ENCODE results near the gene ARHGAP26. TPM values are rescaled to one million over a fixed set of nuclear protein-coding genes. Genes with fewer than 3 reads are reported as not detected.

Gene ARHGAP26
- total RNA-seq, 1 donor from 2014 or later = 18.7 TPM

DNA sequence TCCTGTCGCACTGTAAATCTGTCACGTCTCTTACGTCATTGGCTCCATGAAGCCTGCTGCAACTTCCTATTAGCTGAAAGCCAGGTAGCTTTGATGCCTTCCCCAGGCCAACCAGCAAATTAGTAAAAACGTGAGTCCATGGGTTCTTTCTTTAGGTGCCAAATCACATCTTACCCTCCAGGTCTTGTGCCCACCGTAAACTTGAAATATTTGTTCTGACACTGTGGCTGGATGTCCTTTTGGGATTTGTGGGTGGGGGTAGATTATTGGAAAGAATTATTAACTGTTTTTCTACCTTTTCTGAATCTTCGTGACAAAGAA, 460.5 kb downstream of the ARHGAP26 start:
- Mint-ChIP-seq H3K9me3 (no peaks in the 10 kb centered on the region), H3K27ac (no peak overlapping the region), H3K4me3 (no peak overlapping the region), H3K4me1 (ENCODE audit: unreplicated experiment) (peaks cover 41% of the 10 kb centered on the region), H3K27me3 (peaks cover 6% of the 10 kb centered on the region), H3K36me3 (no peaks in the 10 kb centered on the region)
- TF ChIP-seq, protein P1, sequence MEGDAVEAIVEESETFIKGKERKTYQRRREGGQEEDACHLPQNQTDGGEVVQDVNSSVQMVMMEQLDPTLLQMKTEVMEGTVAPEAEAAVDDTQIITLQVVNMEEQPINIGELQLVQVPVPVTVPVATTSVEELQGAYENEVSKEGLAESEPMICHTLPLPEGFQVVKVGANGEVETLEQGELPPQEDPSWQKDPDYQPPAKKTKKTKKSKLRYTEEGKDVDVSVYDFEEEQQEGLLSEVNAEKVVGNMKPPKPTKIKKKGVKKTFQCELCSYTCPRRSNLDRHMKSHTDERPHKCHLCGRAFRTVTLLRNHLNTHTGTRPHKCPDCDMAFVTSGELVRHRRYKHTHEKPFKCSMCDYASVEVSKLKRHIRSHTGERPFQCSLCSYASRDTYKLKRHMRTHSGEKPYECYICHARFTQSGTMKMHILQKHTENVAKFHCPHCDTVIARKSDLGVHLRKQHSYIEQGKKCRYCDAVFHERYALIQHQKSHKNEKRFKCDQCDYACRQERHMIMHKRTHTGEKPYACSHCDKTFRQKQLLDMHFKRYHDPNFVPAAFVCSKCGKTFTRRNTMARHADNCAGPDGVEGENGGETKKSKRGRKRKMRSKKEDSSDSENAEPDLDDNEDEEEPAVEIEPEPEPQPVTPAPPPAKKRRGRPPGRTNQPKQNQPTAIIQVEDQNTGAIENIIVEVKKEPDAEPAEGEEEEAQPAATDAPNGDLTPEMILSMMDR (conservative IDR thresholded peaks at IDR 0.05) = no peak
- no peak for DNase-seq (ENCODE audit: extremely low spot score, unreplicated experiment)

DNA sequence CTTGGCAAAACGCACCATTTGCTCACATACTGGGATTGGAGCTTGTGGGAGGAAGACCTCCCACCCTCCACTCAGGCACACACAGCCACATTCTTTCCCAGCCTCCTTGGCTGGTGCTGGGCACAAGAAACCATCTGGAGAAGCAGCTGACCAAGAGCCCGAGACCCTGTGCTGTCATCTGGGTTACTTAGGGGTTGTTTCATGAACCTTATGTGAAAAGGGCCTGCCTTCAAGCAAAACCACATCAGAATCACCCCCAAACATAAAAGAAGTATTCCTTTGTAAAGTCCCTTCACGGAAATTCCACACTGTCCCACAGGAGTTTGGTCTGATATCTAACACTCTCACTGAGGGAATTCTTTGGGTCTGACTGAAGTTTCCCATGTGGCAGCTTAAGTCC, 461.2 kb downstream of the ARHGAP26 start:
- H3K27ac Mint-ChIP-seq = no peak overlapping the region
- peaks cover 1% of the 10 kb centered on the region for H3K9me3 Mint-ChIP-seq
- peaks cover 44% of the 10 kb centered on the region for H3K4me1 Mint-ChIP-seq (ENCODE audit: unreplicated experiment)
- H3K36me3 Mint-ChIP-seq = no peaks in the 10 kb centered on the region
- TF ChIP-seq, protein P1 (conservative IDR thresholded peaks at IDR 0.05) = no peak
- DNase-seq (ENCODE audit: extremely low spot score, unreplicated experiment) = no peak
- peaks cover 6% of the 10 kb centered on the region for H3K27me3 Mint-ChIP-seq
- H3K4me3 Mint-ChIP-seq = no peak overlapping the region

DNA sequence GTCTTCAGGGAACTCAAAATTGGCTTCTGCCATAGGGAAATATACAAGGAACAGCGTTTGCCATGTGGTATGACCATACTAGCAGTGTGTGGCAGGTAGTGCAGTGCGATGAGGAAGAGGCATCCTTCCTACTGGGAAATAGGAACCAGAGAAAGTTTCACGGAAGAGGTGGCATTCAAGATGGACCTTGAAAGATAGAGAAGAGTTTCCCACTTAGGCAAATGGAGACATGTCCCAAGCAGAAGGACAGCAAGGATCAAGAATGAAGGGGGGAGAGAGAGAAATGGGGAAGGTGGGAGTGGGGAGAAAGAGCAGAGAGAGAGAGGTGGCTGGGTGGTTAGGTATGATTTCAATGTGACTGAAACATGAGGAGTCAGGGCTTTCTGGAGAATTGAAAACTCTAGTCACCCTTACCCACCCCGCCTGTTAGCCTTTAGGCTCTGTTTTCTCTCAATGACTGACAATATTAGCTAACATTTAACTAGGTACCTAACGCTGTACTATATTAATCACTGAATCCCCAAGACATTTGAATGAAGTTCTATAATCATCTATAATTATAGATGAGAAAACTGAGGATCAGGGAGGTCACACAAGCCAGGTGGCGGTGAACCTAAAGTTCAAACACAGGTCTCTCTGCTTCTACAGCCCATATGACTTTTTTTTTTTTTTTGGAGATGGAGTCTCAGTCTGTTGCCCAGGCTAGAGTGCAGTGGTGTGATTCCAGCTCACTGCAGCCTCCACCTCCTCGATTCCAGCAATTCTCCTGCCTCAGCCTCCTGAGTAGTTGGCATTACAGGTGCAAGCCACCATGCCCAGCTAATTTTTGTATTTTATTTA, 462.0 kb downstream of the ARHGAP26 start:
- Mint-ChIP-seq H3K27me3 (peaks cover 6% of the 10 kb centered on the region), H3K36me3 (no peaks in the 10 kb centered on the region), H3K9me3 (peaks cover 5% of the 10 kb centered on the region), H3K4me3 (no peak overlapping the region), H3K4me1 (ENCODE audit: unreplicated experiment) (peaks cover 46% of the 10 kb centered on the region), H3K27ac (no peak overlapping the region)
- TF ChIP-seq, protein P1 (conservative IDR thresholded peaks at IDR 0.05) = no peak
- DNase-seq (ENCODE audit: extremely low spot score, unreplicated experiment) = no peak

DNA sequence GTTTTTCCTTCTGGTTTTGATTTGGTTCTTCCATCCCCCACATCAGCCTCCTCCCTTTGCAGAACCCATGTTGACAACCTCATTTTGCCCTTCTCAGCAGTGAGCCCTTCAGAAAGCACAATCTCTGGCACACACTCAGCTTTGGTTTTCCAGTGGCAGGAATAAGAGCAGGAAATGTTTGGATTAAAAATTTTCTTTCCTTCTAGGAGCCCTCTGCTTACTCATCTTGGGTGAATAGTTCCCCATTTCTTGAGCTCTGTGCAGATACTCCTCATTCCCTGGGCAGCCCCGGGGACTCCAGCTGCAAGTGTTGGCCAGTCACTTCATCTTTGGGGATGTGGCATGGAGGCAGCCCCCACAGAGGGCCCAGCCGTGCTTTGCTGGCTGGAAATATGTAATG, 462.9 kb downstream of the ARHGAP26 start:
- no peak overlapping the region for H3K4me3 Mint-ChIP-seq
- H3K36me3 Mint-ChIP-seq = no peaks in the 10 kb centered on the region
- no peak for DNase-seq (ENCODE audit: extremely low spot score, unreplicated experiment)
- peaks cover 5% of the 10 kb centered on the region for H3K9me3 Mint-ChIP-seq
- H3K27ac Mint-ChIP-seq = no peak overlapping the region
- TF ChIP-seq, protein P1 (conservative IDR thresholded peaks at IDR 0.05) = no peak
- H3K4me1 Mint-ChIP-seq (ENCODE audit: unreplicated experiment) = peaks cover 41% of the 10 kb centered on the region
- peaks cover 3% of the 10 kb centered on the region for H3K27me3 Mint-ChIP-seq

DNA sequence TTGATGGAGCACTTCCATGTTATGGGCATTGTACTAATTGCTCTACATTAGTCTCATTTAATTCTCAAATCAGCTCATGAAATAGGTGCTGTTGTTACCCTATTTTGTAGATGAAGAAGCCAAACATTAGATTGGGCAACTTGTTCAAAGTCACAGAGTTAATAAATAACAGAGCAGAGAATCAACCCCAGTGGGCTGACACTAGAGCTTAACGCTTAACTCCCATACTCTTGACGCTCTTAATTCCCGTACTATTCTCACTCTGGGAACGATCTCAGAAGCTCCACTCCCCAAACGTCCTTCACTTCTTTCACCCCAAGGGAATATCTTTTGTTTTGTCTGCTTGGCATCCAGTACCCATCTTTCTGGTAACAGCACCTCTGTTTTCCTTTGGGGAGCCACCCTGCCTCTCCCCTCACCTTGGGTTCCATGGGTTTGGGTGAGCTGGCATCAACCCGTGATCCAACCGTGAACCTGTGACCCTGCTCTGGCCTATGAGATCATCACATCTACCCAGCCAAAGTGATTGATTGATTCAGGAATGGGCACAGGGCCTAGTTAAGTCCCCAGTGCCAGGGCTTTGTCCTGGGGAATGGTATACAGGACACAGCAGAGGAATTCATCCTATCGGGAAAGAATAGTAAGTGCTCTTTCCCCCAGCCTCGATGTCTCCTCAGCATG, 464.1 kb downstream of the ARHGAP26 start:
- no peak for DNase-seq (ENCODE audit: extremely low spot score, unreplicated experiment)
- H3K4me3 Mint-ChIP-seq = peak overlapping the region; percentile 60
- peaks cover 3% of the 10 kb centered on the region for H3K27me3 Mint-ChIP-seq

More for the DNA sequence above, 464.1 kb downstream of the ARHGAP26 start:
- peaks cover 5% of the 10 kb centered on the region for H3K9me3 Mint-ChIP-seq
- H3K36me3 Mint-ChIP-seq = no peaks in the 10 kb centered on the region
- peaks cover 36% of the 10 kb centered on the region for H3K4me1 Mint-ChIP-seq (ENCODE audit: unreplicated experiment)
- TF ChIP-seq, protein P1 (conservative IDR thresholded peaks at IDR 0.05) = no peak
- no peak overlapping the region for H3K27ac Mint-ChIP-seq

Data from type B pancreatic cell (in vitro differentiated cells).